ENCODE data around the gene MPEG1. TPM values are rescaled to one million over a fixed set of nuclear protein-coding genes. Genes with fewer than 3 reads are reported as not detected.
A peak's percentile ranks its signal among the peaks of the same experiment; 100 is the strongest.

MPEG1 gene
- polyA plus RNA-seq, 1 donor (not counting 4 experiments of a cell fraction or from before 2014, with no cell fraction given), result not detected

- Histone ChIP-seq H3K9me3 (ENCODE audit: control insufficient read depth, low read depth, low read length) (no peaks in the 10 kb centered on the region), H3K4me3 (ENCODE audit: control insufficient read depth in 2 of 3, extremely low read depth in 1 of 3, insufficient read depth in 2 of 3, low read depth in 1 of 3, low read length in 3 of 3) (no peak overlapping the region), H3K27ac (ENCODE audit: control insufficient read depth, insufficient read depth, low read length) (no peak overlapping the region), H2AFZ (ENCODE audit: control insufficient read depth, low read length) (no peak overlapping the region), H3K4me1 (ENCODE audit: control insufficient read depth, extremely low read depth, insufficient read depth, low read length) (no peaks in the 10 kb centered on the region), H3K79me2 (ENCODE audit: control insufficient read depth, insufficient read depth, low read length) (no peaks in the 10 kb centered on the region), H3K36me3 (ENCODE audit: control insufficient read depth in 2 of 2, extremely low read depth in 1 of 2, insufficient read depth in 2 of 2, low read length in 2 of 2) (peaks cover 0 to 8% of the 10 kb centered on the region in 2 experiments), H4K20me1 (ENCODE audit: control insufficient read depth, extremely low read depth, insufficient read depth, low read length) (no peaks in the 10 kb centered on the region), H3K9ac (ENCODE audit: control insufficient read depth, extremely low read depth, insufficient read depth, low read length) (no peak overlapping the region), H3K9me1 (ENCODE audit: control insufficient read depth, extremely low read depth, insufficient read depth, low read length) (no peaks in the 10 kb centered on the region), H3K4me2 (ENCODE audit: control insufficient read depth, extremely low read depth, insufficient read depth, low read depth, low read length) (no peak overlapping the region), H3K27me3 (ENCODE audit: control insufficient read depth, extremely low read depth, insufficient read depth, low read length) (no peaks in the 10 kb centered on the region)
- no peak for FAIRE-seq
- dilution Hi-C loops (cut with MboI; ENCODE audit: extremely low pct_ligation_motif_present, low sequenced_read_pairs), result no loop called here
- TF ChIP-seq EZH2 (IDR thresholded peaks at IDR 0.05; ENCODE audit: low read length), result no peak
- TF ChIP-seq, protein P1, sequence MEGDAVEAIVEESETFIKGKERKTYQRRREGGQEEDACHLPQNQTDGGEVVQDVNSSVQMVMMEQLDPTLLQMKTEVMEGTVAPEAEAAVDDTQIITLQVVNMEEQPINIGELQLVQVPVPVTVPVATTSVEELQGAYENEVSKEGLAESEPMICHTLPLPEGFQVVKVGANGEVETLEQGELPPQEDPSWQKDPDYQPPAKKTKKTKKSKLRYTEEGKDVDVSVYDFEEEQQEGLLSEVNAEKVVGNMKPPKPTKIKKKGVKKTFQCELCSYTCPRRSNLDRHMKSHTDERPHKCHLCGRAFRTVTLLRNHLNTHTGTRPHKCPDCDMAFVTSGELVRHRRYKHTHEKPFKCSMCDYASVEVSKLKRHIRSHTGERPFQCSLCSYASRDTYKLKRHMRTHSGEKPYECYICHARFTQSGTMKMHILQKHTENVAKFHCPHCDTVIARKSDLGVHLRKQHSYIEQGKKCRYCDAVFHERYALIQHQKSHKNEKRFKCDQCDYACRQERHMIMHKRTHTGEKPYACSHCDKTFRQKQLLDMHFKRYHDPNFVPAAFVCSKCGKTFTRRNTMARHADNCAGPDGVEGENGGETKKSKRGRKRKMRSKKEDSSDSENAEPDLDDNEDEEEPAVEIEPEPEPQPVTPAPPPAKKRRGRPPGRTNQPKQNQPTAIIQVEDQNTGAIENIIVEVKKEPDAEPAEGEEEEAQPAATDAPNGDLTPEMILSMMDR (optimal IDR thresholded peaks at IDR 0.05 in 1 of 3, IDR thresholded peaks at IDR 0.05 in 1 of 3, conservative IDR thresholded peaks at IDR 0.05 in 1 of 3; ENCODE audit: extremely low read depth in 1 of 3, insufficient read depth in 2 of 3, low read length in 3 of 3), result peak; percentile 75 to 94 (median 83)
- DNase-seq (ENCODE audit: low read depth, low spot score), result no peak
Observed at GRCh38 chr11:59186130-59186594, 26.6 kb downstream of the MPEG1 start.

DNA sequence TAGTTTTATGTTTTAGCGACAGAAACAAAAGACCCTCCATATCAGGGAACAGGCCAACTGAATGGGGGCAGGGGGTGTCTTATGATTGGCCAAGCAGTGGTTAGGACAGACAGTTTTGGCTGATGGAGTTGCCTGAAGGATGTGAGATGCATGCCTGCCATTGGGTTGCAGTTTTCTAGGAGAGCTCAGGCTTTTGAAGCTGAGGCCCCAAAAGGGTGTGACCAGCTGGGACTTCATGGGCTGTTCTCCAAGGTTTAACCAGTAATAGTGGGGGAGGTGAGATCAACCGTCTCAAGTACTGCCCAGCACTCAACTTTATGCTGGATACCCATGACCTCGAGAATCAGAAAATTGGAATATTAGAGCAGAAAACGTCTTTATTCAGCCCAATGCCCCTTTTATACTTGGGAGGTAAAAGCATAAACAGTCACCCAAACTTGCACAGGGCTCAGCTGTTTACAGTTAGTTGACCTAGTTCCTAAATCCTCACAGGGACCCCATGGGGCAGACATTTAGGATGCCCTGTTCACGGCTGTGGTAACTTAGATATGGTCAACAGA, 27.3 kb downstream of the MPEG1 start:
- Histone ChIP-seq H3K27me3 (ENCODE audit: control insufficient read depth, extremely low read depth, insufficient read depth, low read length) (no peaks in the 10 kb centered on the region), H3K27ac (ENCODE audit: control insufficient read depth, insufficient read depth, low read length) (no peak overlapping the region), H2AFZ (ENCODE audit: control insufficient read depth, low read length) (no peak overlapping the region), H3K9me3 (ENCODE audit: control insufficient read depth, low read depth, low read length) (no peaks in the 10 kb centered on the region), H3K9me1 (ENCODE audit: control insufficient read depth, extremely low read depth, insufficient read depth, low read length) (no peaks in the 10 kb centered on the region), H3K4me1 (ENCODE audit: control insufficient read depth, extremely low read depth, insufficient read depth, low read length) (no peaks in the 10 kb centered on the region), H3K4me3 (ENCODE audit: control insufficient read depth in 2 of 3, extremely low read depth in 1 of 3, insufficient read depth in 2 of 3, low read depth in 1 of 3, low read length in 3 of 3) (no peak overlapping the region), H4K20me1 (ENCODE audit: control insufficient read depth, extremely low read depth, insufficient read depth, low read length) (no peaks in the 10 kb centered on the region), H3K9ac (ENCODE audit: control insufficient read depth, extremely low read depth, insufficient read depth, low read length) (no peak overlapping the region), H3K36me3 (ENCODE audit: control insufficient read depth in 2 of 2, extremely low read depth in 1 of 2, insufficient read depth in 2 of 2, low read length in 2 of 2) (peaks cover 0 to 7% of the 10 kb centered on the region in 2 experiments), H3K79me2 (ENCODE audit: control insufficient read depth, insufficient read depth, low read length) (no peaks in the 10 kb centered on the region), H3K4me2 (ENCODE audit: control insufficient read depth, extremely low read depth, insufficient read depth, low read depth, low read length) (no peak overlapping the region)
- DNase-seq (ENCODE audit: low read depth, low spot score) (no peak), FAIRE-seq (no peak)
- dilution Hi-C loops (cut with MboI; ENCODE audit: extremely low pct_ligation_motif_present, low sequenced_read_pairs), result no loop called here
- TF ChIP-seq, protein P1 (optimal IDR thresholded peaks at IDR 0.05 in 1 of 3, IDR thresholded peaks at IDR 0.05 in 1 of 3, conservative IDR thresholded peaks at IDR 0.05 in 1 of 3; ENCODE audit: extremely low read depth in 1 of 3, insufficient read depth in 2 of 3, low read length in 3 of 3), result no peak
- TF ChIP-seq EZH2 (IDR thresholded peaks at IDR 0.05; ENCODE audit: low read length), result no peak
